ENCODE measurements around the gene FSD1L.
A peak's percentile ranks its signal among the peaks of the same experiment; 100 is the strongest.

GRCh38 chr9:105414947-105415661, 32.7 kb upstream of the FSD1L start:
- peak; percentile 79 to 90 (median 86) for TF ChIP-seq CTCF (IDR thresholded peaks at IDR 0.05)
- no peak for TF ChIP-seq POLR2A (IDR thresholded peaks at IDR 0.05)
